COLO668 (cell line): Measurements from ENCODE around the gene EIPR1.

Experiments
- DNase-seq: peaks from one replicate; lab custom pipeline; 2025; ENCODE audit not compliant: unreplicated experiment; lab: John Stamatoyannopoulos, UW

The EIPR1 gene

GRCh38 chr2:3309496-3310355, 67.9 kb downstream of the EIPR1 start:
- DNase-seq = no peak

- DNase-seq = no peak
Observed at GRCh38 chr2:3307901-3308300, 69.7 kb downstream of the EIPR1 start.

GRCh38 chr2:3307236-3307635, 70.4 kb downstream of the EIPR1 start:
- DNase-seq = no peak

GRCh38 chr2:3305952-3306351, 71.7 kb downstream of the EIPR1 start:
- DNase-seq = no peak

GRCh38 chr2:3305431-3305830, 72.2 kb downstream of the EIPR1 start:
- DNase-seq = no peak

- peak; percentile 81 for DNase-seq
Observed at GRCh38 chr2:3303583-3304406, 73.8 kb downstream of the EIPR1 start.

GRCh38 chr2:3302751-3303582, 74.7 kb downstream of the EIPR1 start:
- DNase-seq = no peak

- DNase-seq = no peak
Observed at GRCh38 chr2:3302421-3302750, 75.2 kb downstream of the EIPR1 start.

GRCh38 chr2:3301001-3301400, 76.6 kb downstream of the EIPR1 start:
- DNase-seq = no peak

GRCh38 chr2:3300224-3300995, 77.2 kb downstream of the EIPR1 start:
- DNase-seq = no peak

GRCh38 chr2:3299703-3300102, 77.9 kb downstream of the EIPR1 start:
- no peak for DNase-seq

GRCh38 chr2:3299130-3299529, 78.5 kb downstream of the EIPR1 start:
- DNase-seq = no peak

GRCh38 chr2:3298191-3298590, 79.4 kb downstream of the EIPR1 start:
- no peak for DNase-seq

GRCh38 chr2:3297523-3297922, 80.1 kb downstream of the EIPR1 start:
- DNase-seq = no peak

GRCh38 chr2:3296182-3296972, 81.2 kb downstream of the EIPR1 start:
- DNase-seq = no peak

- DNase-seq = no peak
Observed at GRCh38 chr2:3294493-3294892, 83.1 kb downstream of the EIPR1 start.

GRCh38 chr2:3294069-3294468, 83.5 kb downstream of the EIPR1 start:
- no peak for DNase-seq

- no peak for DNase-seq
Observed at GRCh38 chr2:3293221-3293620, 84.4 kb downstream of the EIPR1 start.

GRCh38 chr2:3292416-3292815, 85.2 kb downstream of the EIPR1 start:
- DNase-seq = no peak

GRCh38 chr2:3291750-3292149, 85.9 kb downstream of the EIPR1 start:
- no peak for DNase-seq
